Measurements from ENCODE around the gene METAP1D.

METAP1D gene

DNA sequence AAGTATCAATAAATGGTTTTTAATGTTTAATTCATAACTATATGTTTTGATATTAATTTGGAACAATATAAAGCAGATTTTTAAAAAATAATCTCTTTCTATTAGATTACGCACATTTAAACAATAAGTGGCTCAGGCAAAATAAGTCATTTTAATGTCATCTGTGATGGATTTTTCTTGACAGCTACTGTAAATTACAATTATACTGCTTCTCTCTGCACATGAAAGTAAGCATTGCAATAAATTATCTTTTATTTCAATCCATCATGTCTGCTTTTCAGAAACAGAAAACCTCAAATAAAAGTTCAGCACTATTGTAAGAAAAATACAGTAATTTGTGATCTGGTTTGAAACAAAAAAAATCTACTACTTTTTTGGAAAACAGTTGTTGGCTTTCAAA is 74.5 kb downstream of the METAP1D start:
- DNase-seq (ENCODE audit: low read depth): no peak
- H3K4me3 ChIP-seq (ENCODE audit: low read depth, low read length): no peak overlapping the region
- TF ChIP-seq, protein P1, sequence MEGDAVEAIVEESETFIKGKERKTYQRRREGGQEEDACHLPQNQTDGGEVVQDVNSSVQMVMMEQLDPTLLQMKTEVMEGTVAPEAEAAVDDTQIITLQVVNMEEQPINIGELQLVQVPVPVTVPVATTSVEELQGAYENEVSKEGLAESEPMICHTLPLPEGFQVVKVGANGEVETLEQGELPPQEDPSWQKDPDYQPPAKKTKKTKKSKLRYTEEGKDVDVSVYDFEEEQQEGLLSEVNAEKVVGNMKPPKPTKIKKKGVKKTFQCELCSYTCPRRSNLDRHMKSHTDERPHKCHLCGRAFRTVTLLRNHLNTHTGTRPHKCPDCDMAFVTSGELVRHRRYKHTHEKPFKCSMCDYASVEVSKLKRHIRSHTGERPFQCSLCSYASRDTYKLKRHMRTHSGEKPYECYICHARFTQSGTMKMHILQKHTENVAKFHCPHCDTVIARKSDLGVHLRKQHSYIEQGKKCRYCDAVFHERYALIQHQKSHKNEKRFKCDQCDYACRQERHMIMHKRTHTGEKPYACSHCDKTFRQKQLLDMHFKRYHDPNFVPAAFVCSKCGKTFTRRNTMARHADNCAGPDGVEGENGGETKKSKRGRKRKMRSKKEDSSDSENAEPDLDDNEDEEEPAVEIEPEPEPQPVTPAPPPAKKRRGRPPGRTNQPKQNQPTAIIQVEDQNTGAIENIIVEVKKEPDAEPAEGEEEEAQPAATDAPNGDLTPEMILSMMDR (IDR thresholded peaks at IDR 0.05; ENCODE audit: low read depth, low read length, missing control alignments): no peak

DNA sequence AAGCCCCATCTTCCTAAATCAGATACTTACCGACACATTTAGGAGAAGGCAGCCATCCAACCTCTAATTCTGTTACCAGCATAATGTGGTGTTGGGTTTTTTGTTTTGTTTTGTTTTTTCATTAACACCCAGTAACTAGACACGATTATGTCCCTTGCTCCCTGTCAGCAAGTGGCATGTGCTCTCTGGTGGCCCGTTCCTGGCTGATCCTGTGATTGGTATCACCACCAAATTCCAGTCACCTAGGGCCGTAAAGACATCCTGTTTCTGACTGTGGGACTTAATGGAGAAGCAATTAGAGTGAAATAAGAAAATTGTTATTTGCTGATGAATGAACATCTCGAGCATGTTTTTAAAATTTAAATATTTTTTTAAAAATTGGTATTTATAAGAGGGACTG is 79.7 kb downstream of the METAP1D start:
- TF ChIP-seq, protein P1 (IDR thresholded peaks at IDR 0.05; ENCODE audit: low read depth, low read length, missing control alignments): no peak
- no peak overlapping the region for H3K4me3 ChIP-seq (ENCODE audit: low read depth, low read length)
- no peak for DNase-seq (ENCODE audit: low read depth)

DNA sequence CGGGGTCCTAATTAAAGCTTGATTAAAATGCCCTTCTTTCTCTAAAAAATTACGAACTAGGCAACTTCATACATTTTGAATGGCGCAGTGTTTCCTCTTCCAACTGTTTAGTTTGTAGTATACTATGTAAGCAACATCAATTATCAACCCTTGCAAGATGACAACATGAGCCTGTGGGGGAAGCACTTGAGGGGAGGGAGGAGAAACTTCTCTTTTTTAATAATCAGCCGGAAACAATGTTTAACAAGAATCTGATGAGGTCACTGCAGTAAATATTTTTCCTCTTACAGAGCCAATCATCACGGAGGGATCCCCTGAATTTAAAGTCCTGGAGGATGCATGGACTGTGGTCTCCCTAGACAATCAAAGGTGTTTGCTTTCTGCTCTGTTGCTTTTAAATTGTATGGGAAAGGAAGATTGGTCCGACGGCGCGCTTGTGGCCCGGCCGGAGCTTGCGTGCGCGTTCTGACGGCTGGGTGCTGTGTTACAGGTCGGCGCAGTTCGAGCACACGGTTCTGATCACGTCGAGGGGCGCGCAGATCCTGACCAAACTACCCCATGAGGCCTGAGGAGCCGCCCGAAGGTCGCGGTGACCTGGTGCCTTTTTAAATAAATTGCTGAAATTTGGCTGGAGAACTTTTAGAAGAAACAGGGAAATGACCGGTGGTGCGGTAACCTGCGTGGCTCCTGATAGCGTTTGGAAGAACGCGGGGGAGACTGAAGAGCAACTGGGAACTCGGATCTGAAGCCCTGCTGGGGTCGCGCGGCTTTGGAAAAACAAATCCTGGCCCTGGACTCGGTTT is 80.3 kb downstream of the METAP1D start:
- no peak overlapping the region for H3K4me3 ChIP-seq (ENCODE audit: low read depth, low read length)
- DNase-seq (ENCODE audit: low read depth): no peak
- TF ChIP-seq, protein P1 (IDR thresholded peaks at IDR 0.05; ENCODE audit: low read depth, low read length, missing control alignments): no peak

DNA sequence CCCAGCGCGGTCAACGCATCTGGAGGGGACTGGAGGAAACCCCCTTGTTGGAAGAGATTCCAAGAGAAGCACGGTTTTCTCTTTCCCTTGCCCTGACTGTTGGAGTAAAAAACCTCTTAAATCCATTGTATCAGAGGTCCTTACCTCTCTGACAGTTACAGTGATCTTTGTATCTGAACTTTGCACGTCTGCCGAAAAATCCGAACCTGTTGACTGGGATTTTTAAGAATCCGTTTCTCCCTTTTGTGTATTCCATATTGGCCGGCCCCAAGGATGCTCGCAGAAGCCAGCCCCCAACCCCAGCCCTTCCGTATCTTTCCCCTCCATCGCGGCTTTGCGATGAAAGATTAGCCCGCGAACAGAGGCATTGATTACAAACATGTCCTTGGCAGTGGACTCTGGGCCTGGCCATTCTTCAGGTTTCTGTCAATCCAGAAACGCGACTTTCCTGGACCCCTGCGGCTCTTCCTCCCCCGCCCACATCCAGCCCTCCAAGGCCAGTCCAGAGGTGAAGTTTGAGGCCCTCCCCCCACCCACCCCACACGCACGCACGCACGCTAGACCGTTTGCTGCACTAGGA is 81.0 kb downstream of the METAP1D start:
- no peak overlapping the region for H3K4me3 ChIP-seq (ENCODE audit: low read depth, low read length)
- TF ChIP-seq, protein P1 (IDR thresholded peaks at IDR 0.05; ENCODE audit: low read depth, low read length, missing control alignments): no peak
- no peak for DNase-seq (ENCODE audit: low read depth)

DNA sequence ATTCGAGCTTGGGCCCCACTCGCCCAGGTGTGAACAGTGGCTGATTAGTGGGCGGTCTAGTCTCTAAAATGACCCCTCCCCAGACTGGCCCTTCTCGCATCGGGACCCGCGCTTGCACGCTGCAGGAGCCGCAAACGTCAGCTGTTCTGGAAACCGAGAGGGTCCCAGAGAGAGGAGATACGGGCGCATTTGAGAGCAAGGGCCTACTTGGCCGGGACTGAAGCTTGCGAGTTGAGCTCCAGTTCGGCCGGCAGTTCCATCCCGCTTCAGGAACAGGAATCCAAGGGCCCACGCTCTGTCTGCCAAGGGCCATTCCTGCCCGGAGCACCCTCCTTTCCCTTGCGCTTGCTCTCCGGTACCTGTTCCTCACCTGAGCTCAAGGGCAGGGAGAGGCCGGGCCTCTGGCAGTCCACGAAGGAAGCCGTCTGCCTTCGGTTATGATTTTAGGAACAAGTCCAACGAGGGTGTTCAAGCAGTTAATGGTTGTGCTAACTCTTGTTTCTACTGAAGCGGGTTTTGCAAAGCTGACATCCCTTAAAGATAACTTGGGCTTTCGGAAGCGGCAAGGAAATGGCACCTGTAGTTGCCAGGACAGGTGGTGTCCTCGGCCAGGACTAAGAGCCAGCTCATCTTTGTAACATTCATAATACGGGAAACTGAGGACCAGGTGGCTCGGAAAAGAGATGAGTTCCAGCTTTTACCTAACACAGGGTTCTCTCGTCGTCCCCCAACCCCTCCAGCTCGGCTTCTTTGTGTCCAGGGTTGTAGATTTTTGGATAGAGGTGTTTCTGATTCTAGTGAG is 81.7 kb downstream of the METAP1D start:
- DNase-seq (ENCODE audit: low read depth): no peak
- no peak overlapping the region for H3K4me3 ChIP-seq (ENCODE audit: low read depth, low read length)
- TF ChIP-seq, protein P1 (IDR thresholded peaks at IDR 0.05; ENCODE audit: low read depth, low read length, missing control alignments): no peak

DNA sequence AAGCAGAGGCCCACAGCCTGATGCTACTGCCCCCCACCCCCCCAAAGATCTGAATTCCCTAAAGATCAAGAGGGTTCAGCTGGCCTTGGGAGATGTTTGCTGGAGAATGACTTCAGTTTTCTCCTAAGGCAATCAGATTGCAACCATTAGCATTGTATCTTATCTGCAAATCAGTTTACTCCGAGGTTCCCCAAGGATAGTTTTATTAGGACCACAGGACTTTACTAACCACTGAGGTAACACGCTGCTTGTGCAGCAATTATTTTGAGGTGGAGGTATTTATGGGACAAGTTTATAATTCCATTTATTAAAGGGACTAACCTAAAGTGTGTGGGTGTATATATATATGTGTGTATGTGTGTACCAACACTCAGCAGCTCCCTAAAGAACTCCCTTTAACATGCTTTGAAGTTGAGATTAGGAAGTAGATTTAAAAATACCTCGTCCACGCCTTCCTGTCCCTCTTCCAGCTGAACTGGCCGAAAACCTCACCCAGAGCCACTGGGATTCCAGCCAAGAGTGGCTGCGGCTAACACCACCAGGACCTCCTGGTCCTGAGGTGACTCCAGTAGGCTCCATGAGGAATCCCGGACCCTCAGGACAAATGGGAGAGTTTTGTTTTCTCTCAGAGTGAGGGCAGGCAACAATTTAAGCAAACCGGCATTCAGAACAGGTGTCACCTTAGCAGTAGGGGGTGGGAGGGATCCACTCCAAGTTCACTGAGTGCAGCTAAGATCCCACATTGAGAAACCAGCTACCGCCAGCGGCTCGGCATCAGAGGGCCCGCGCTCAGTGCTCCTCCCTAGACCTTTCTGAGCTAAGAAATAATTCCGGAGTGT is 82.6 kb downstream of the METAP1D start:
- H3K4me3 ChIP-seq (ENCODE audit: low read depth, low read length): no peak overlapping the region
- TF ChIP-seq, protein P1 (IDR thresholded peaks at IDR 0.05; ENCODE audit: low read depth, low read length, missing control alignments): no peak
- DNase-seq (ENCODE audit: low read depth): no peak

Data from GM12864 (cell line).